ENCODE data around the gene XKRX. TPM values are rescaled to one million over a fixed set of nuclear protein-coding genes. Genes with fewer than 3 reads are reported as not detected.

The XKRX gene
- total and polyA plus RNA-seq, 2 of the 13 experiments (the other 11 are each of a cell fraction or from before 2014, with no cell fraction given): not detected

DNA sequence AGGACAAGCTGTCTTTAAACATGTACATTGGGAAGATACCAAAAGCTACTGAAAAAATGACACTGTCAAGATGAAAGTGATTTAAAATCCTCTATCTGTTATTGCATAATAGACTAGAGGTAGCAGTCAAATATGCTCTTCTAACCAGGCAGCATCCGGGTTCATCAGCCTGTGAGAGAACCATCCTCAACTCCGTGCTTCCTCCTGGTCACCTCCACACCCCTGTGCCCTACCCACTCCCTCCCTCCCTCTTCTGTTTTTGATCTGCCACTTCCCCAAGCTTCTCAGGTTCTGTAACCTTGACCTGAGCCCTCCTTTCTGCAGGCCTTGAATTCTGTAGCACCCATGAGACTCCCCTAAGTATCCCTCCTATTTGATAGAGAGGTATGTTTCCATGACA is 60.4 kb downstream of the XKRX start (continued):
- TF ChIP-seq AHDC1 (CRISPR knock-in tag; IDR thresholded peaks at IDR 0.05; ENCODE audit: borderline replicate concordance) (no peak), ATF1 (CRISPR knock-in tag; IDR thresholded peaks at IDR 0.05) (no peak), ZNF781 (CRISPR knock-in tag; IDR thresholded peaks at IDR 0.05; ENCODE audit: borderline replicate concordance, not compliant biosample characterization) (no peak), GABPB1 (CRISPR knock-in tag; IDR thresholded peaks at IDR 0.05) (no peak), RFXANK (CRISPR knock-in tag; IDR thresholded peaks at IDR 0.05) (no peak), DR1 (CRISPR knock-in tag; IDR thresholded peaks at IDR 0.05) (no peak), PTBP1 (IDR thresholded peaks at IDR 0.05; ENCODE audit: low read depth, low read length, poor library complexity, severe bottlenecking) (no peak), FIP1L1 (IDR thresholded peaks at IDR 0.05; ENCODE audit: borderline replicate concordance, insufficient read depth, low read depth, low read length) (no peak)
- TF ChIP-seq, protein P1, sequence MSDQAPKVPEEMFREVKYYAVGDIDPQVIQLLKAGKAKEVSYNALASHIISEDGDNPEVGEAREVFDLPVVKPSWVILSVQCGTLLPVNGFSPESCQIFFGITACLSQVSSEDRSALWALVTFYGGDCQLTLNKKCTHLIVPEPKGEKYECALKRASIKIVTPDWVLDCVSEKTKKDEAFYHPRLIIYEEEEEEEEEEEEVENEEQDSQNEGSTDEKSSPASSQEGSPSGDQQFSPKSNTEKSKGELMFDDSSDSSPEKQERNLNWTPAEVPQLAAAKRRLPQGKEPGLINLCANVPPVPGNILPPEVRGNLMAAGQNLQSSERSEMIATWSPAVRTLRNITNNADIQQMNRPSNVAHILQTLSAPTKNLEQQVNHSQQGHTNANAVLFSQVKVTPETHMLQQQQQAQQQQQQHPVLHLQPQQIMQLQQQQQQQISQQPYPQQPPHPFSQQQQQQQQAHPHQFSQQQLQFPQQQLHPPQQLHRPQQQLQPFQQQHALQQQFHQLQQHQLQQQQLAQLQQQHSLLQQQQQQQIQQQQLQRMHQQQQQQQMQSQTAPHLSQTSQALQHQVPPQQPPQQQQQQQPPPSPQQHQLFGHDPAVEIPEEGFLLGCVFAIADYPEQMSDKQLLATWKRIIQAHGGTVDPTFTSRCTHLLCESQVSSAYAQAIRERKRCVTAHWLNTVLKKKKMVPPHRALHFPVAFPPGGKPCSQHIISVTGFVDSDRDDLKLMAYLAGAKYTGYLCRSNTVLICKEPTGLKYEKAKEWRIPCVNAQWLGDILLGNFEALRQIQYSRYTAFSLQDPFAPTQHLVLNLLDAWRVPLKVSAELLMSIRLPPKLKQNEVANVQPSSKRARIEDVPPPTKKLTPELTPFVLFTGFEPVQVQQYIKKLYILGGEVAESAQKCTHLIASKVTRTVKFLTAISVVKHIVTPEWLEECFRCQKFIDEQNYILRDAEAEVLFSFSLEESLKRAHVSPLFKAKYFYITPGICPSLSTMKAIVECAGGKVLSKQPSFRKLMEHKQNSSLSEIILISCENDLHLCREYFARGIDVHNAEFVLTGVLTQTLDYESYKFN (CRISPR knock-in tag; conservative IDR thresholded peaks at IDR 0.05): no peak
- TF ChIP-seq, protein P2, sequence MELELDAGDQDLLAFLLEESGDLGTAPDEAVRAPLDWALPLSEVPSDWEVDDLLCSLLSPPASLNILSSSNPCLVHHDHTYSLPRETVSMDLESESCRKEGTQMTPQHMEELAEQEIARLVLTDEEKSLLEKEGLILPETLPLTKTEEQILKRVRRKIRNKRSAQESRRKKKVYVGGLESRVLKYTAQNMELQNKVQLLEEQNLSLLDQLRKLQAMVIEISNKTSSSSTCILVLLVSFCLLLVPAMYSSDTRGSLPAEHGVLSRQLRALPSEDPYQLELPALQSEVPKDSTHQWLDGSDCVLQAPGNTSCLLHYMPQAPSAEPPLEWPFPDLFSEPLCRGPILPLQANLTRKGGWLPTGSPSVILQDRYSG (CRISPR knock-in tag; IDR thresholded peaks at IDR 0.05): no peak
